Caco-2 (cell line): ENCODE data around the gene PRKCB. TPM values are rescaled to one million over a fixed set of nuclear protein-coding genes. Genes with fewer than 3 reads are reported as not detected.

ENCODE experiments used
- BruUV-seq: library from RNA; stranded (reverse); fragments of 400-500 nt; replicated peaks from 2 replicates; lab custom pipeline; 2021; lab: Mats Ljungman, UMichigan
- CTCF ChIA-PET: fragments of 300-600 bp; sonication (Branson Sonifier 250); formaldehyde crosslinking; loops from one replicate; lab custom pipeline; 2022; ENCODE audit warnings: antibody characterized with exemption; lab: Charles Lee
- POLR2A ChIA-PET: fragments of 300-600 bp; sonication (Branson Sonifier 250); formaldehyde crosslinking; loops from one replicate; lab custom pipeline; 2022; ENCODE audit warnings: antibody characterized with exemption; lab: Charles Lee
- DNase-seq, 2 experiments: peaks; one replicate each; pipeline versions ENCODE4 v3.0.0 to v3.0.0-alpha.2; 2020 to 2022
- H3K27me3 ChIP-seq: replicated peaks from 2 replicates; pipeline ENCODE4 v1.6.0; 2011; ENCODE audit warnings: low read length; ENCODE audit not compliant: control insufficient read depth, insufficient read depth
- H3K36me3 ChIP-seq: 2 replicates; pipeline ENCODE4 v1.5.1; 2011; ENCODE audit warnings: low read length; ENCODE audit not compliant: control insufficient read depth, insufficient read depth
- H3K4me1 ChIP-seq: fragments of 250-450 bp; sonication (Bioruptor Pico); 2 replicates; pipeline ENCODE4 v1.5.1; 2020; ENCODE audit warnings: mild to moderate bottlenecking
- H3K4me3 ChIP-seq: 2 replicates; pipeline ENCODE4 v1.5.1; 2011; ENCODE audit warnings: low read depth, mild to moderate bottlenecking, control low read depth, low read length
- H3K9me3 ChIP-seq: fragments of 250-450 bp; sonication (Bioruptor Pico); 2 replicates; pipeline ENCODE4 v1.5.1; 2020; ENCODE audit warnings: mild to moderate bottlenecking, moderate library complexity
- H3K27ac Mint-ChIP-seq: one replicate; pipeline ENCODE4 v1.8.0; 2022; ENCODE audit warnings: mixed read lengths; ENCODE audit not compliant: unreplicated experiment
- H3K27me3 Mint-ChIP-seq: one replicate; pipeline ENCODE4 v1.8.0; 2022; ENCODE audit warnings: mixed read lengths; ENCODE audit not compliant: insufficient read depth, unreplicated experiment
- H3K36me3 Mint-ChIP-seq: one replicate; pipeline ENCODE4 v1.8.0; 2022; ENCODE audit warnings: mild to moderate bottlenecking, mixed read lengths; ENCODE audit not compliant: insufficient read depth, unreplicated experiment
- H3K4me1 Mint-ChIP-seq: one replicate; pipeline ENCODE4 v1.8.0; 2022; ENCODE audit warnings: low read depth, mixed read lengths; ENCODE audit not compliant: unreplicated experiment
- H3K4me3 Mint-ChIP-seq: one replicate; pipeline ENCODE4 v1.8.0; 2022; ENCODE audit warnings: mild to moderate bottlenecking, moderate library complexity, mixed read lengths; ENCODE audit not compliant: unreplicated experiment
- H3K9me3 Mint-ChIP-seq: one replicate; pipeline ENCODE4 v1.8.0; 2022; ENCODE audit warnings: mixed read lengths; ENCODE audit not compliant: unreplicated experiment
- CTCF ChIP-seq, 2 experiments: fragments of 200-600 bp in 1 of 2; IDR thresholded peaks; 1 replicate in 1 of 2; 2 replicates in 1 of 2; pipeline versions ENCODE4 v1.5.1 to v1.8.0; 2011 to 2022; ENCODE audit warnings: antibody characterized with exemption in 1 of 2, control low read depth in 1 of 2, inconsistent platforms in 1 of 2, low read depth in 1 of 2, low read length in 1 of 2, mild to moderate bottlenecking in 1 of 2, moderate library complexity in 1 of 2; ENCODE audit not compliant: insufficient read depth in 1 of 2, severe bottlenecking in 1 of 2, unreplicated experiment in 1 of 2
- intact Hi-C: fragments of 100-400 bp; cut with micrococcal nuclease; formaldehyde crosslinking; loops from one replicate; pipeline ENCODE4 v1.10.0; 2022; ENCODE audit not compliant: unreplicated experiment
- total RNA-seq: library from RNA; stranded (reverse); gene quantifications from 2 replicates; pipeline ENCODE4 v1.2.3, GENCODE V29; 2022

Gene PRKCB
- total RNA-seq, 1 experiment from 2014 or later: not detected

GRCh38 chr16:23852794-23853562 is 17.2 kb downstream of the PRKCB start:
- H3K4me3 Mint-ChIP-seq: no peak overlapping the region
- Histone ChIP-seq H3K27me3 (no peaks in the 10 kb centered on the region), H3K9me3 (no peaks in the 10 kb centered on the region), H3K4me3 (no peak overlapping the region), H3K36me3 (no peaks in the 10 kb centered on the region), H3K4me1 (no peaks in the 10 kb centered on the region)
- CTCF ChIA-PET: no interaction called here
- DNase-seq: no peak
- no peak for TF ChIP-seq CTCF (IDR thresholded peaks at IDR 0.05; ENCODE audit: insufficient read depth in 1 of 2, low read depth in 1 of 2, low read length in 1 of 2, severe bottlenecking in 1 of 2, unreplicated experiment in 1 of 2)
- H3K27me3 Mint-ChIP-seq: peaks cover 6% of the 10 kb centered on the region
- no peaks in the 10 kb centered on the region for H3K9me3 Mint-ChIP-seq
- no peak overlapping the region for H3K27ac Mint-ChIP-seq
- no peaks in the 10 kb centered on the region for H3K4me1 Mint-ChIP-seq
- POLR2A ChIA-PET: no interaction called here
- intact Hi-C loops: no loop called here
- no TSS peak for BruUV-seq
- no peaks in the 10 kb centered on the region for H3K36me3 Mint-ChIP-seq

- H3K4me3 Mint-ChIP-seq: no peak overlapping the region
- BruUV-seq: no TSS peak
- no peak for DNase-seq
- Histone ChIP-seq H3K4me1 (no peaks in the 10 kb centered on the region), H3K27me3 (no peaks in the 10 kb centered on the region; the same call in 1 of the 2 replicates), H3K4me3 (no peak overlapping the region), H3K36me3 (no peaks in the 10 kb centered on the region), H3K9me3 (no peaks in the 10 kb centered on the region)
- intact Hi-C loops: no loop called here
- TF ChIP-seq CTCF (IDR thresholded peaks at IDR 0.05; ENCODE audit: insufficient read depth in 1 of 2, low read depth in 1 of 2, low read length in 1 of 2, severe bottlenecking in 1 of 2, unreplicated experiment in 1 of 2): no peak
- no peaks in the 10 kb centered on the region for H3K9me3 Mint-ChIP-seq
- no peaks in the 10 kb centered on the region for H3K36me3 Mint-ChIP-seq
- H3K4me1 Mint-ChIP-seq: no peaks in the 10 kb centered on the region
- H3K27ac Mint-ChIP-seq: no peak overlapping the region
- peaks cover 9% of the 10 kb centered on the region for H3K27me3 Mint-ChIP-seq
- ChIA-PET POLR2A (no interaction called here), CTCF (no interaction called here)
Measured at GRCh38 chr16:23855010-23855409, 19.2 kb downstream of the PRKCB start.

GRCh38 chr16:23856251-23856709 is 20.5 kb downstream of the PRKCB start:
- POLR2A ChIA-PET: no interaction called here
- H3K27me3 ChIP-seq: no peaks in the 10 kb centered on the region; the same call in 1 of the 2 replicates

More at GRCh38 chr16:23856251-23856709, 20.5 kb downstream of the PRKCB start:
- H3K4me3 ChIP-seq: no peak overlapping the region
- no TSS peak for BruUV-seq
- no peaks in the 10 kb centered on the region for H3K4me1 Mint-ChIP-seq
- no peaks in the 10 kb centered on the region for H3K9me3 ChIP-seq
- no peak for DNase-seq
- H3K4me1 ChIP-seq: no peaks in the 10 kb centered on the region
- H3K36me3 Mint-ChIP-seq: no peaks in the 10 kb centered on the region
- H3K27me3 Mint-ChIP-seq: peaks cover 12% of the 10 kb centered on the region
- H3K36me3 ChIP-seq: no peaks in the 10 kb centered on the region
- intact Hi-C loops: no loop called here
- TF ChIP-seq CTCF (IDR thresholded peaks at IDR 0.05; ENCODE audit: insufficient read depth in 1 of 2, low read depth in 1 of 2, low read length in 1 of 2, severe bottlenecking in 1 of 2, unreplicated experiment in 1 of 2): no peak
- H3K9me3 Mint-ChIP-seq: no peaks in the 10 kb centered on the region
- no peak overlapping the region for H3K4me3 Mint-ChIP-seq
- no peak overlapping the region for H3K27ac Mint-ChIP-seq
- CTCF ChIA-PET: no interaction called here
